Kidney epithelial cell (primary cell): ENCODE results near the gene ZNF19. TPM values are rescaled to one million over a fixed set of nuclear protein-coding genes. Genes with fewer than 3 reads are reported as not detected.

ENCODE experiments used
- DNase-seq: peaks from one replicate; pipeline ENCODE4 v3.0.0-alpha.2; 2010; ENCODE audit warnings: low read depth
- H3K27me3 ChIP-seq: 2 replicates; pipeline ENCODE4 v1.6.0; 2011; ENCODE audit warnings: low read length; ENCODE audit not compliant: control insufficient read depth, insufficient read depth
- H3K36me3 ChIP-seq: 2 replicates; pipeline ENCODE4 v1.5.1; 2011; ENCODE audit warnings: low read length; ENCODE audit not compliant: control insufficient read depth, insufficient read depth
- H3K4me3 ChIP-seq: 2 replicates; pipeline ENCODE4 v1.5.1; 2011; ENCODE audit warnings: low read depth, mild to moderate bottlenecking, control low read depth, low read length
- total RNA-seq: library from RNA; depleted of rRNA; stranded (reverse); fragments of >200 nt; gene quantifications from 2 replicates; pipeline ENCODE4 v1.2.3, GENCODE V29; 2015
- TF ChIP-seq, protein P1 (sequence below): IDR thresholded peaks from 2 replicates; pipeline ENCODE4 v1.5.1; 2011; ENCODE audit warnings: mild to moderate bottlenecking, moderate library complexity, low read length, control low read depth, inconsistent platforms; ENCODE audit not compliant: insufficient read depth, poor library complexity, severe bottlenecking

ZNF19 gene
- total RNA-seq, 1 donor from 2014 or later, result 3.6 TPM

DNA sequence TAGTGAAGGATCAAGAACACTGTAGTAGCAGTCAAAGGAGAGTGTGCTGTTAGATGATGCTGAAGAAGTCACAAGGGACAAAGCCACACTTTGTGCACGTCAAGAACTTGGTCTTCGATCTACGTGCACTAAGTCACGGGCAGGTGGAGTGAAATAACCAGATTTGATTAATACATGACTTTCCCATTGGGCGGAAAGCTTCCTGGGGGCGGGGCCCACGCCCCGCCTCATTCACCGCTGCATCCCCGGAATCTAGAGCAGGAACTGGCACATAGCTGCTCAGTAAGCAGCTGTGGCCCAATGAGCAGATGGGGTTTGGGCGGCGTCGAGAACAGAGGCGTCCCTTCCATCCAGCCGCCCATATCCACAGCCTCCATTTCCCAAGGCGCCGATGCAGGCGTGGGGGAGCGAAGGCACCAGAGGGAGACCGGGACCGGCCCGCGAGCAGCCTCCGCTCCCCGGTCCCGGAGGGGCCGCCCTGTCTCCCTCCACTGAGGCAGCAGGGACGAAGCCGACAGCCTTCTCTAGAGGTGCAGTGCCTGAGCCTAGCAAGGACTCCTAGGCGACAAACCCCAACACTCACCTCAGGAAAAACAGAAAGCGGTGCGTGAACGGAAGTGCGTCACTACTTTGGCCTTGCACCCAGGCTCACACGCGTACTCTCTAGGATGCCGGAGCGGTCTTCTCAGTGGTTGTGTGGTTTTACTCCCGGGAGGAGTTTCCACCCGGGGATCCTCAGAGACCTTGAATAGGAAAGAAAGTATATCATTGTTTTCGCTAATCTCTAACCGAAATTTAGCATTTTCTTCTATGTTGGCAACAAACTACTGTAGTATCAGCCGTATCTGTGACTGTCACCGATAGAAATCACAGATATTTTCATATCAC lies 4.9 kb downstream of the ZNF19 start:
- peak; percentile 72 for DNase-seq
- TF ChIP-seq, protein P1, sequence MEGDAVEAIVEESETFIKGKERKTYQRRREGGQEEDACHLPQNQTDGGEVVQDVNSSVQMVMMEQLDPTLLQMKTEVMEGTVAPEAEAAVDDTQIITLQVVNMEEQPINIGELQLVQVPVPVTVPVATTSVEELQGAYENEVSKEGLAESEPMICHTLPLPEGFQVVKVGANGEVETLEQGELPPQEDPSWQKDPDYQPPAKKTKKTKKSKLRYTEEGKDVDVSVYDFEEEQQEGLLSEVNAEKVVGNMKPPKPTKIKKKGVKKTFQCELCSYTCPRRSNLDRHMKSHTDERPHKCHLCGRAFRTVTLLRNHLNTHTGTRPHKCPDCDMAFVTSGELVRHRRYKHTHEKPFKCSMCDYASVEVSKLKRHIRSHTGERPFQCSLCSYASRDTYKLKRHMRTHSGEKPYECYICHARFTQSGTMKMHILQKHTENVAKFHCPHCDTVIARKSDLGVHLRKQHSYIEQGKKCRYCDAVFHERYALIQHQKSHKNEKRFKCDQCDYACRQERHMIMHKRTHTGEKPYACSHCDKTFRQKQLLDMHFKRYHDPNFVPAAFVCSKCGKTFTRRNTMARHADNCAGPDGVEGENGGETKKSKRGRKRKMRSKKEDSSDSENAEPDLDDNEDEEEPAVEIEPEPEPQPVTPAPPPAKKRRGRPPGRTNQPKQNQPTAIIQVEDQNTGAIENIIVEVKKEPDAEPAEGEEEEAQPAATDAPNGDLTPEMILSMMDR, result no peak
- Histone ChIP-seq H3K27me3 (no peaks in the 10 kb centered on the region), H3K4me3 (peak overlapping the region; percentile 65), H3K36me3 (no peaks in the 10 kb centered on the region)

DNA sequence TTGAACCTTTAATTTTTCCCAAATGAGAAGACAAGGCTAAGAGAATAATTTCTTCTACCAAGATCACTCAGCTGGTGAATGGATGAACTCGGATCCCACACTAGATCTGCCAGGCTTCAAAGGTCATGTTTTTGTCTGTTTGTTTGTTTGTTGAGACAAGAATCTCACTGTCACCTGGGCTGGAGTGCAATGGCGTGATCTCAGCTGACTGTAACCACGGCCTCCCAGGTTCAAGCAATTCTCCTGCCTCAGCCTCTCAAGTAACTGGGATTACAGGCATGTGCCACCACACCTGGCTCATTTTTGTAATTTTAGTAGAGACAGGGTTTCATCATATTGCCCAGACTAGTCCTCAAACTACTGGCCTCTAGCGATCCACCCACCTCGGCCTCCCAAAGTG lies 6.6 kb downstream of the ZNF19 start:
- Histone ChIP-seq H3K4me3 (no peak overlapping the region), H3K36me3 (no peaks in the 10 kb centered on the region), H3K27me3 (no peaks in the 10 kb centered on the region)
- DNase-seq, result no peak
- TF ChIP-seq, protein P1, result no peak

DNA sequence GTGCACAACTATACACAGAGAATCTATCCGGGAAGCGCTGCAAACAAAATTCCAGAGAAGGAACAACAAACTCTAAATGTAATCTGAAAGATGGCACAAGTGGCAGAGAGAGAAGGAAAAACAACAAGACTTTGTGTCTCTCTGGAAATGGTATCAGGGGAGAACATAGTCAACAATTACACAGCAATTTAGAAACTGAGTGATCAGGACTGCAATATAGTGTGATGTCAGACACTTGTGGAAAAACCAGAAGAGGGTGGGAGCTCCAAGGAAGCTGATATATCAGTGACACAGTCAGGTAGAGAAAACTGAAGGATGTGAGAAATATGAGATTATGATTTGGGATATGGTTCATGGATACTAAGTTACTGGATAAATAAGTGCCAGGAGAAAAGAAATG lies 8.2 kb downstream of the ZNF19 start:
- Histone ChIP-seq H3K27me3 (no peaks in the 10 kb centered on the region), H3K4me3 (no peak overlapping the region), H3K36me3 (peaks cover 2% of the 10 kb centered on the region)
- TF ChIP-seq, protein P1, result no peak
- DNase-seq, result no peak

DNA sequence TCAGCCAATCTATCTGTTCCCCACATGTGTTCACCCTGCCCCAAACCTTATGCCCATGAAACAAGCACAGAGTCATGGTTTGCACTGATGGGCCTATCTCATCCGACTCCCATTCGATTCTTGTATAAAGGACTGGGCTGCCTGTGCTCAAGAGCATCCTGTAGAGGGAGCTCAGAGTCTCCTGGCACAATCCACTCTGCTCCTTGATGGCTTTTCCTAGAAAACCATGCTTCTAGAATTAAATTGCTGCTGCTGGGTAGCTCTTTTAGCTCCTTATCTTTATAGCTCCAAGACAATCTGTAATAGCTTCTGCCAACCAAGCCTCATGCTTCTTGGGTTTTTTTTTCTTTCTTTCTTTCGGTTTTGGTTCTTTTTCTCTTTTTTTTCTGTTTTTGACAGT lies 9.7 kb downstream of the ZNF19 start:
- Histone ChIP-seq H3K27me3 (no peaks in the 10 kb centered on the region), H3K4me3 (no peak overlapping the region), H3K36me3 (peaks cover 2% of the 10 kb centered on the region)
- TF ChIP-seq, protein P1, result peak; percentile 45
- DNase-seq, result no peak

DNA sequence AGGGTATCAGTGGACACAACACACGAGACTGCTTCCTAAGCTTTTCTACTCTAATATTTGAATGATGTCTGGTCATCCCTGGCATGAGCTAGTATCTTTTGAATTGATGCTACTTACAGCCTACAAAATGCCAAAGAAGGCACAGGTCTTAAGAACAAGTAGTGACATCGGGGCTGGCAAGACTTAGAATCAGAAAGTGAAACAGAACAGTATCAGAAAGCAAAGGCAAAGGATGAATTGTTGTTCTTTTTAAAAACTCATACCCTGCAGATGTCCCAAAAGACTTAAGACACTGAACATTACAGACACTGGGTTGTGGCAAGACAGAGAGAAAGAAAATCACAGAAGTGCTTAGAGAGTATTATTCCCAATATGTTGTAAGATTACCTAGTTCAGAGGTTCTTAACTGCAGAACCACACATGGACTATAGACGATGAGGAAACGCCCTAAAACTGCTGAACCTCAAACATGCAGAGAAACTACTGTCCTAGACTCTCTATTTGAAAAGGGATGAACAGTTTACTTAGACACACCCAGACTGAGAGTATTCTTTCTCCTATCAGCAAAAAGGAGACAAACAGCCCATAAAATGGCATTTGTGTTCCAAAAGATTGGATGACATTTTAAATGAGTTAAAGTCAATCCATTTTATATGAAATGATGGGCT lies 12.5 kb downstream of the ZNF19 start:
- Histone ChIP-seq H3K27me3 (no peaks in the 10 kb centered on the region), H3K4me3 (no peak overlapping the region), H3K36me3 (peaks cover 2% of the 10 kb centered on the region)
- TF ChIP-seq, protein P1, result no peak
- DNase-seq, result no peak
